HG03571 (cell line): ENCODE data around the gene FBXO42.
A peak's percentile ranks its signal among the peaks of the same experiment; 100 is the strongest.

Source experiments
- ATAC-seq: cut with Tn5 transposase; IDR thresholded peaks from one replicate; pipeline ENCODE4 v1.9.1; 2021; ENCODE audit not compliant: unreplicated experiment

The FBXO42 gene

GRCh38 chr1:16244650-16245285 is 107.5 kb downstream of the FBXO42 start:
- no peak for ATAC-seq

- no peak for ATAC-seq
Observed at GRCh38 chr1:16243936-16244649, 108.2 kb downstream of the FBXO42 start.

- ATAC-seq, result no peak
Observed at GRCh38 chr1:16243215-16243610, 109.1 kb downstream of the FBXO42 start.

GRCh38 chr1:16242556-16243214 is 109.6 kb downstream of the FBXO42 start:
- ATAC-seq, result no peak

GRCh38 chr1:16241221-16241708 is 111.0 kb downstream of the FBXO42 start:
- ATAC-seq, result no peak

- no peak for ATAC-seq
Observed at GRCh38 chr1:16239972-16240491, 112.2 kb downstream of the FBXO42 start.

GRCh38 chr1:16237343-16237830 is 114.9 kb downstream of the FBXO42 start:
- ATAC-seq, result no peak

GRCh38 chr1:16236511-16237342 is 115.6 kb downstream of the FBXO42 start, which contains the start of gene CPLANE2:
Gene CPLANE2 (minus strand): TSS chr1:16237183. CDS start chr1:16236742, 441 bp downstream.
- peak; percentile 83 for ATAC-seq

- ATAC-seq, result peak; percentile 50
Observed at GRCh38 chr1:16235944-16236510, 116.3 kb downstream of the FBXO42 start.

GRCh38 chr1:16235347-16235746 is 116.9 kb downstream of the FBXO42 start:
- no peak for ATAC-seq

GRCh38 chr1:16233431-16233830 is 118.8 kb downstream of the FBXO42 start:
- no peak for ATAC-seq

- ATAC-seq, result no peak
Observed at GRCh38 chr1:16232316-16232710, 120.0 kb downstream of the FBXO42 start.

- no peak for ATAC-seq
Observed at GRCh38 chr1:16231331-16232315, 120.7 kb downstream of the FBXO42 start.

GRCh38 chr1:16230744-16231143 is 121.5 kb downstream of the FBXO42 start:
- no peak for ATAC-seq

- no peak for ATAC-seq
Observed at GRCh38 chr1:16229976-16230740, 122.1 kb downstream of the FBXO42 start.

GRCh38 chr1:16226490-16227179 is 125.6 kb downstream of the FBXO42 start:
- no peak for ATAC-seq

- no peak for ATAC-seq
Observed at GRCh38 chr1:16226129-16226489, 126.2 kb downstream of the FBXO42 start.

- no peak for ATAC-seq
Observed at GRCh38 chr1:16224472-16224871, 127.8 kb downstream of the FBXO42 start.
